ENCODE data around the gene SMO. TPM values are rescaled to one million over a fixed set of nuclear protein-coding genes. Genes with fewer than 3 reads are reported as not detected.
A peak's percentile ranks its signal among the peaks of the same experiment; 100 is the strongest.

The SMO gene
- total RNA-seq, 1 donor from 2014 or later, result 46.0 TPM

DNA sequence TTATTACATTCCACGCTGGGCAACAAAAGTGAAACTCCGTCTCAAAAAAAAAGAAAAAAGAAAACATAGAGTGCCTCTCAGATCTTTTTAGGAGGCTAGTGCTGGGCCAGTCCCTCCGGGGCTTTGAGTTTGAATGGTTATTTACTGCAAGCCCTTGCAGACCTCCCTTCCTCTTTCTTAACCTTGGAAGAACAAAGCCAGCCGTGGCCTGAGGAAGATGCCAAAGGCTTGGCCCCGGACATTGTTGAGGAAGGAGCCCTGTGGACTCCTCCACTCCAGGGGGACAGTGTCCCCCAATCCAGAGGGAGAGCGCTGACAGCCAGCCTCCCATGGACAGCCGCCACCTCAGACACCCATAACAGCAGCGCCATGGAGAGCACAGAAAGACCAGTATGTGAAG lies 38.9 kb upstream of the SMO start:
- Histone ChIP-seq H2AFZ (replicated peaks) (no peak overlapping the region), H3K9me3 (ENCODE audit: low read depth) (no peaks in the 10 kb centered on the region), H4K20me1 (ENCODE audit: low read depth) (peaks cover 20% of the 10 kb centered on the region), H3K27me3 (peaks cover 6% of the 10 kb centered on the region), H3K4me2 (no peak overlapping the region), H3K4me1 (peaks cover 17% of the 10 kb centered on the region), H3K36me3 (no peaks in the 10 kb centered on the region), H3K9ac (no peak overlapping the region), H3K79me2 (ENCODE audit: low read depth) (peaks cover 10% of the 10 kb centered on the region), H3K4me3 (no peak overlapping the region), H3K27ac (no peak overlapping the region), H3F3A (ENCODE audit: low read depth) (peaks cover 10% of the 10 kb centered on the region)
- Mint-ChIP-seq H3K9me3 (no peaks in the 10 kb centered on the region), H3K4me3 (no peak overlapping the region), H3K36me3 (peaks cover 2% of the 10 kb centered on the region), H3K4me1 (peaks cover 12% of the 10 kb centered on the region), H3K27ac (no peak overlapping the region), H3K27me3 (ENCODE audit: insufficient read depth, low read depth) (peaks cover 19% of the 10 kb centered on the region)
- DNase-seq (ENCODE audit: low spot score), result no peak
- TF ChIP-seq, protein P1, sequence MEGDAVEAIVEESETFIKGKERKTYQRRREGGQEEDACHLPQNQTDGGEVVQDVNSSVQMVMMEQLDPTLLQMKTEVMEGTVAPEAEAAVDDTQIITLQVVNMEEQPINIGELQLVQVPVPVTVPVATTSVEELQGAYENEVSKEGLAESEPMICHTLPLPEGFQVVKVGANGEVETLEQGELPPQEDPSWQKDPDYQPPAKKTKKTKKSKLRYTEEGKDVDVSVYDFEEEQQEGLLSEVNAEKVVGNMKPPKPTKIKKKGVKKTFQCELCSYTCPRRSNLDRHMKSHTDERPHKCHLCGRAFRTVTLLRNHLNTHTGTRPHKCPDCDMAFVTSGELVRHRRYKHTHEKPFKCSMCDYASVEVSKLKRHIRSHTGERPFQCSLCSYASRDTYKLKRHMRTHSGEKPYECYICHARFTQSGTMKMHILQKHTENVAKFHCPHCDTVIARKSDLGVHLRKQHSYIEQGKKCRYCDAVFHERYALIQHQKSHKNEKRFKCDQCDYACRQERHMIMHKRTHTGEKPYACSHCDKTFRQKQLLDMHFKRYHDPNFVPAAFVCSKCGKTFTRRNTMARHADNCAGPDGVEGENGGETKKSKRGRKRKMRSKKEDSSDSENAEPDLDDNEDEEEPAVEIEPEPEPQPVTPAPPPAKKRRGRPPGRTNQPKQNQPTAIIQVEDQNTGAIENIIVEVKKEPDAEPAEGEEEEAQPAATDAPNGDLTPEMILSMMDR (IDR thresholded peaks at IDR 0.05), result no peak
- TF ChIP-seq EZH2phosphoT487 (IDR thresholded peaks at IDR 0.05) (no peak), EZH2 (IDR thresholded peaks at IDR 0.05) (no peak)

DNA sequence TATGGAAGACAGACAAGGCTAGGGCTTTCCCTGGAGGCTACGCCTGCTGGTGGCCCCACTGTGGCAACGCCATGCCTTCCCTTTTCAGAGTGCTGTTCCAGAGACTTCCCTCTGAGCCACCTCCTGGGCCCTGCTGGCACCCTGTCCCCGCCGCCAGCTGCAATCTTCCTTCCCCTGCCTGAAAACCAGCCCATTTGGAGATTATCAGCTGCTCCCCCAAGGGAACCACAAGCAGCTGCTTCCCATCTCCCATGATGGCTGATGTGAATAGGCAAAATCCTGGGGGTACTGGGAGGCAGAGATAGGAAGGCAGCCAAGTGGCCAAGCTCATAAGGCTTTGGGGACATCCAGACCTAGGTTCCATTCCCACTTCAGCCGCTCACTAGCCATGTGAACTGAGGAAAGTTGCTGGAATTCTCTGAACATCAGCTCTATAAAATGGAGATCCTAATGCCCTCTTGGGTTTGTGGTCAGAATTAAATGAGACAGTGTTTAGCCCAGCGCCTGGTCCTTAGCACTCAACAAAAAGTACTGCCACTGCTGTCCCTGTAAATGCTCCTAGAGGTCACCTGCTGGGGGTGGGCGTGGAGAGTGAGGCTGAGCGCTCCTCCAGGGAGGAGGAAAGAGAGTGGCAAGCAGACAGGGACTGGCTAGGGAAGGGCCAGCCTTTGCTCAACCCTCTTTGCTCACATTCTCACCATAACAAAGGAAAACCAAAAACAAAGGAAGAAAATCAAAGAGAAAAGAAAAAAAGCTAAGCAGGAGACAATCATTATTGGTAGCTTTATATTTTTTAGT lies 38.0 kb upstream of the SMO start:
- no peak overlapping the region for H2AFZ ChIP-seq (replicated peaks)
- H3K36me3 ChIP-seq, result no peaks in the 10 kb centered on the region
- no peak overlapping the region for H3K27ac ChIP-seq
- TF ChIP-seq EZH2phosphoT487 (IDR thresholded peaks at IDR 0.05), result no peak
- no peak for TF ChIP-seq EZH2 (IDR thresholded peaks at IDR 0.05)
- TF ChIP-seq, protein P1 (IDR thresholded peaks at IDR 0.05), result no peak
- H4K20me1 ChIP-seq (ENCODE audit: low read depth), result peaks cover 20% of the 10 kb centered on the region
- no peak overlapping the region for H3K9ac ChIP-seq
- no peak overlapping the region for H3K27ac Mint-ChIP-seq
- H3K27me3 ChIP-seq, result peaks cover under 1% of the 10 kb centered on the region
- no peak overlapping the region for H3K4me3 ChIP-seq
- H3K4me3 Mint-ChIP-seq, result no peak overlapping the region
- H3K4me1 ChIP-seq, result peaks cover 15% of the 10 kb centered on the region
- peaks cover 10% of the 10 kb centered on the region for H3F3A ChIP-seq (ENCODE audit: low read depth)
- H3K4me2 ChIP-seq, result peak overlapping the region; percentile 7
- H3K36me3 Mint-ChIP-seq, result peaks cover 2% of the 10 kb centered on the region
- H3K27me3 Mint-ChIP-seq (ENCODE audit: insufficient read depth, low read depth), result peaks cover 16% of the 10 kb centered on the region
- DNase-seq (ENCODE audit: low spot score), result peak; percentile 56
- H3K9me3 ChIP-seq (ENCODE audit: low read depth), result no peaks in the 10 kb centered on the region
- H3K79me2 ChIP-seq (ENCODE audit: low read depth), result peaks cover 5% of the 10 kb centered on the region
- H3K4me1 Mint-ChIP-seq, result peaks cover 10% of the 10 kb centered on the region
- H3K9me3 Mint-ChIP-seq, result no peaks in the 10 kb centered on the region

DNA sequence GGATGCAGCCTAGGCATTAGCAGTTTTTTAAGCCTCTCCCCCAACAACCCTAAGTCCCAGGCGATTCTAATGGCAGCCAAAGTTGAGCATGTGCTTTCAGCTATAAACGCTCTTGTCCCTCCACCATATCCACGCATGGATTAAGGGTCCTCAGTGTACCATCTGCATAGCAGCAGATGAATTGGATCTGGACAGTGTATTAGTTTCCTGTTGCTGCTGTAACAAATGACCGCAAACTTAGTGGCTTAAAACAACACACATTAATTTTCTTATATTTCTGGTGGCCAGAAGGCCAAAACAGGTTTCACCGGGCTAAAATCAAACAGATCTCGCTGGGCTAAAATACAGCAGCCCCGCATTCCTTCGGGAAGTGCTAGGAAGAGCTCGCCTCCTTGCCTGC lies 30.8 kb upstream of the SMO start:
- peaks cover 5% of the 10 kb centered on the region for H3K9me3 Mint-ChIP-seq
- DNase-seq (ENCODE audit: low spot score), result no peak

More for the DNA sequence above, 30.8 kb upstream of the SMO start:
- H3K79me2 ChIP-seq (ENCODE audit: low read depth), result peaks cover 5% of the 10 kb centered on the region
- no peak overlapping the region for H3K9ac ChIP-seq
- H3K27me3 ChIP-seq, result no peaks in the 10 kb centered on the region
- no peak overlapping the region for H3K4me3 ChIP-seq
- H3K27ac ChIP-seq, result no peak overlapping the region
- H3K27ac Mint-ChIP-seq, result no peak overlapping the region
- H3K9me3 ChIP-seq (ENCODE audit: low read depth), result no peaks in the 10 kb centered on the region
- peaks cover 15% of the 10 kb centered on the region for H4K20me1 ChIP-seq (ENCODE audit: low read depth)
- H3F3A ChIP-seq (ENCODE audit: low read depth), result no peaks in the 10 kb centered on the region
- TF ChIP-seq EZH2phosphoT487 (IDR thresholded peaks at IDR 0.05) (no peak), EZH2 (IDR thresholded peaks at IDR 0.05) (no peak)
- TF ChIP-seq, protein P1 (IDR thresholded peaks at IDR 0.05), result no peak
- H3K36me3 Mint-ChIP-seq, result peaks cover 2% of the 10 kb centered on the region
- no peaks in the 10 kb centered on the region for H3K36me3 ChIP-seq
- no peak overlapping the region for H3K4me3 Mint-ChIP-seq
- H3K27me3 Mint-ChIP-seq (ENCODE audit: insufficient read depth, low read depth), result peaks cover 8% of the 10 kb centered on the region
- H2AFZ ChIP-seq (replicated peaks), result no peak overlapping the region
- H3K4me2 ChIP-seq, result no peak overlapping the region
- H3K4me1 ChIP-seq, result peaks cover 10% of the 10 kb centered on the region
- peaks cover 27% of the 10 kb centered on the region for H3K4me1 Mint-ChIP-seq

All from neural progenitor cell (in vitro differentiated cells).